IMR-90 (cell line): ENCODE measurements around the gene MRPS24. TPM values are rescaled to one million over a fixed set of nuclear protein-coding genes. Genes with fewer than 3 reads are reported as not detected.
A peak's percentile ranks its signal among the peaks of the same experiment; 100 is the strongest.

Source experiments
- ATAC-seq: fragments of 200-7000 bp; cut with Tn5 transposase; 2 replicates; pipeline ENCODE4 v1.9.1; 2020; ENCODE audit warnings: low read depth, mild to moderate bottlenecking, moderate library complexity
- BruUV-seq: library from RNA; stranded (reverse); fragments of 400-500 nt; replicated peaks from 2 replicates; lab custom pipeline; 2021; lab: Mats Ljungman, UMichigan
- CTCF ChIA-PET: fragments of 300-600 bp; formaldehyde crosslinking; extraction: SDS; loops from one replicate; lab custom pipeline; 2021; ENCODE audit warnings: antibody characterized with exemption; lab: Yijun Ruan, JAX
- POLR2A ChIA-PET: fragments of 300-600 bp; sonication (Branson Sonifier 250); formaldehyde crosslinking; loops from one replicate; lab custom pipeline; 2022; ENCODE audit warnings: antibody characterized with exemption; ENCODE audit not compliant: unreplicated experiment; lab: Charles Lee
- DNase-seq: peaks from one replicate; pipeline ENCODE4 v3.0.0; 2013
- H2AFZ ChIP-seq: replicated peaks from 2 replicates; pipeline ENCODE3; 2013; ENCODE audit warnings: low read length, mild to moderate bottlenecking; ENCODE audit not compliant: poor library complexity
- H2AK5ac ChIP-seq: 2 replicates; pipeline ENCODE4 v1.6.1; 2013; ENCODE audit warnings: low read depth, low read length, inconsistent platforms
- H2AK9ac ChIP-seq: replicated peaks from 2 replicates; pipeline ENCODE3; 2013; ENCODE audit warnings: mild to moderate bottlenecking, low read depth, low read length, moderate library complexity; ENCODE audit not compliant: poor library complexity
- H2BK120ac ChIP-seq: 2 replicates; pipeline ENCODE4 v1.6.1; 2013; ENCODE audit warnings: low read depth, low read length, inconsistent platforms
- H2BK15ac ChIP-seq: 3 replicates; pipeline ENCODE4 v1.6.1; 2013; ENCODE audit warnings: low read depth, low read length, inconsistent platforms
- H2BK20ac ChIP-seq: 2 replicates; pipeline ENCODE4 v1.6.1; 2013; ENCODE audit warnings: low read depth, mild to moderate bottlenecking, inconsistent platforms, low read length, moderate library complexity
- H2BK5ac ChIP-seq: 2 replicates; pipeline ENCODE4 v1.6.1; 2013; ENCODE audit warnings: mild to moderate bottlenecking, low read depth, low read length, inconsistent platforms; ENCODE audit not compliant: poor library complexity, severe bottlenecking
- H3K14ac ChIP-seq: replicated peaks from 2 replicates; pipeline ENCODE4 v1.6.1; 2013; ENCODE audit warnings: low read depth, low read length, inconsistent platforms
- H3K18ac ChIP-seq: 2 replicates; pipeline ENCODE4 v1.6.1; 2013; ENCODE audit warnings: low read depth, low read length, control low read depth
- H3K23ac ChIP-seq: 2 replicates; pipeline ENCODE4 v1.6.1; 2013; ENCODE audit warnings: low read depth, low read length, inconsistent platforms
- H3K27ac ChIP-seq: 2 replicates; pipeline ENCODE4 v1.5.1; 2013; ENCODE audit warnings: mild to moderate bottlenecking, control low read depth, low read length; ENCODE audit not compliant: insufficient read depth
- H3K27me3 ChIP-seq: 2 replicates; pipeline ENCODE4 v1.6.1; 2013; ENCODE audit warnings: low read length; ENCODE audit not compliant: control insufficient read depth, insufficient read depth
- H3K36me3 ChIP-seq: 2 replicates; pipeline ENCODE4 v1.6.1; 2013; ENCODE audit warnings: low read length, mixed read lengths; ENCODE audit not compliant: control insufficient read depth, insufficient read depth
- H3K4ac ChIP-seq: 2 replicates; pipeline ENCODE4 v1.6.1; 2013; ENCODE audit warnings: low read depth, low read length, inconsistent platforms
- H3K4me1 ChIP-seq: 2 replicates; pipeline ENCODE4 v1.6.1; 2013; ENCODE audit warnings: low read length, mixed read lengths; ENCODE audit not compliant: control insufficient read depth, insufficient read depth
- H3K4me2 ChIP-seq: 2 replicates; pipeline ENCODE4 v1.6.1; 2013; ENCODE audit warnings: low read depth, mild to moderate bottlenecking, control low read depth, low read length, moderate library complexity
- H3K4me3 ChIP-seq: 2 replicates; pipeline ENCODE4 v1.5.1; 2013; ENCODE audit warnings: low read depth, mild to moderate bottlenecking, control low read depth, low read length, moderate library complexity; ENCODE audit not compliant: insufficient read depth
- H3K56ac ChIP-seq: 2 replicates; pipeline ENCODE4 v1.6.1; 2013; ENCODE audit warnings: low read length, inconsistent platforms; ENCODE audit not compliant: insufficient read depth; ENCODE audit errors: extremely low read depth
- H3K79me1 ChIP-seq, 2 experiments: 2 replicates each; pipeline ENCODE4 v1.6.1; 2013; ENCODE audit warnings: low read length in 2 of 2, inconsistent platforms in 1 of 2, low read depth in 1 of 2
- H3K9ac ChIP-seq: 2 replicates; pipeline ENCODE4 v1.6.1; 2013; ENCODE audit warnings: low read depth, low read length, control low read depth
- H3K9me1 ChIP-seq: 2 replicates; pipeline ENCODE4 v1.6.1; 2013; ENCODE audit warnings: low read length, inconsistent platforms; ENCODE audit not compliant: insufficient read depth
- H3K9me3 ChIP-seq: 2 replicates; pipeline ENCODE4 v1.6.1; 2013; ENCODE audit warnings: low read length; ENCODE audit not compliant: control insufficient read depth, insufficient read depth
- H4K20me1 ChIP-seq: 2 replicates; pipeline ENCODE4 v1.6.1; 2013; ENCODE audit warnings: low read length, inconsistent platforms; ENCODE audit not compliant: insufficient read depth
- H4K5ac ChIP-seq: 2 replicates; pipeline ENCODE4 v1.6.1; 2013; ENCODE audit warnings: mild to moderate bottlenecking, low read depth, low read length, control low read depth
- H4K8ac ChIP-seq, 2 experiments: 2 replicates each; pipeline ENCODE4 v1.6.1; 2013; ENCODE audit warnings: low read depth in 2 of 2, low read length in 2 of 2, control low read depth in 1 of 2, inconsistent platforms in 1 of 2
- H4K91ac ChIP-seq: 2 replicates; pipeline ENCODE4 v1.6.1; 2013; ENCODE audit warnings: low read depth, low read length, inconsistent platforms; ENCODE audit not compliant: insufficient read depth
- BHLHE40 ChIP-seq: fragments of 150-350 bp; IDR thresholded peaks from 2 replicates; pipeline ENCODE4 v1.6.1; 2016; ENCODE audit warnings: mild to moderate bottlenecking, low read depth, low read length
- CEBPB ChIP-seq: IDR thresholded peaks from 2 replicates; pipeline ENCODE4 v1.6.1; 2012; ENCODE audit warnings: low read depth, low read length, improper control_type of control experiment
- CHD1 ChIP-seq: IDR thresholded peaks from 2 replicates; pipeline ENCODE4 v1.6.1; 2012; ENCODE audit warnings: low read depth, low read length, improper control_type of control experiment
- CTCF ChIP-seq: conservative IDR thresholded peaks from 2 replicates; pipeline ENCODE4 v1.5.1; 2012; ENCODE audit warnings: mild to moderate bottlenecking, low read depth, low read length, improper control_type of control experiment
- ELK1 ChIP-seq: fragments of 150-350 bp; IDR thresholded peaks from 2 replicates; pipeline ENCODE4 v1.6.1; 2016; ENCODE audit warnings: low read depth, mild to moderate bottlenecking, low read length, moderate library complexity, borderline replicate concordance
- FOS ChIP-seq: fragments of 150-350 bp; IDR thresholded peaks from 2 replicates; pipeline ENCODE4 v1.6.1; 2016; ENCODE audit warnings: low read depth, low read length
- MAFK ChIP-seq: IDR thresholded peaks from 2 replicates; pipeline ENCODE4 v1.6.1; 2012; ENCODE audit warnings: low read depth, low read length, improper control_type of control experiment
- MAZ ChIP-seq: IDR thresholded peaks from 2 replicates; pipeline ENCODE4 v1.6.1; 2012; ENCODE audit warnings: low read depth, mild to moderate bottlenecking, low read length, improper control_type of control experiment, moderate library complexity, borderline replicate concordance
- MXI1 ChIP-seq: IDR thresholded peaks from 2 replicates; pipeline ENCODE4 v1.6.1; 2012; ENCODE audit warnings: low read depth, mild to moderate bottlenecking, low read length, moderate library complexity, borderline replicate concordance
- NFE2L2 ChIP-seq: fragments of 150-350 bp; IDR thresholded peaks from 2 replicates; pipeline ENCODE4 v1.6.1; 2016; ENCODE audit warnings: low read depth, mild to moderate bottlenecking, low read length
- POLR2A ChIP-seq: IDR thresholded peaks from 2 replicates; pipeline ENCODE4 v1.6.1; 2012; ENCODE audit warnings: mild to moderate bottlenecking, low read depth, low read length
- RAD21 ChIP-seq: IDR thresholded peaks from 2 replicates; pipeline ENCODE4 v1.6.1; 2012; ENCODE audit warnings: low read length, improper control_type of control experiment
- RCOR1 ChIP-seq: IDR thresholded peaks from 2 replicates; pipeline ENCODE4 v1.6.1; 2012; ENCODE audit warnings: mild to moderate bottlenecking, low read length, improper control_type of control experiment; ENCODE audit not compliant: insufficient replicate concordance
- RFX5 ChIP-seq: IDR thresholded peaks from 2 replicates; pipeline ENCODE4 v1.8.0; 2012; ENCODE audit warnings: low read depth, mild to moderate bottlenecking, low read length, moderate library complexity
- SMC3 ChIP-seq: fragments of 150-350 bp; IDR thresholded peaks from 2 replicates; pipeline ENCODE4 v1.6.1; 2016; ENCODE audit warnings: low read depth, mild to moderate bottlenecking, antibody characterized with exemption, low read length, moderate library complexity
- USF2 ChIP-seq: fragments of 150-350 bp; IDR thresholded peaks from 2 replicates; pipeline ENCODE4 v1.6.1; 2017; ENCODE audit warnings: mild to moderate bottlenecking, antibody characterized with exemption, low read length, low read depth
- dilution Hi-C: fragments of 300-500 bp; cut with HindIII; formaldehyde crosslinking; loops from one replicate; pipeline ENCODE4 v1.14.3; 2018; ENCODE audit warnings: low sequenced_read_pairs; ENCODE audit not compliant: unreplicated experiment
- in situ Hi-C: fragments of 300-500 bp; cut with MboI; formaldehyde crosslinking; loops from 3 replicates; pipeline ENCODE4 v1.14.3; 2019; ENCODE audit warnings: low sequenced_read_pairs, inconsistent platforms, mixed read lengths
- intact Hi-C: fragments of 100-400 bp; cut with micrococcal nuclease; formaldehyde crosslinking; loops from 2 replicates; pipeline ENCODE4 v1.10.0; 2022
- polyA plus RNA-seq, 3 experiments: library from polyadenylated mRNA; depleted of rRNA; stranded (reverse); fragments of >200 nt; gene quantifications; 2 replicates each; pipeline ENCODE4 v1.2.3, GENCODE V29; 2012; ENCODE audit warnings: low replicate concordance in 1 of 3
- total RNA-seq: library from RNA; depleted of rRNA; stranded (reverse); fragments of >200 nt; gene quantifications from 2 replicates; pipeline ENCODE4 v1.2.3, GENCODE V29; 2012

Gene MRPS24
- total and polyA plus RNA-seq, 2 of the 4 experiments (the other 2 are of a cell fraction), result 151 to 266 TPM

GRCh38 chr7:43855176-43855575 is 14.1 kb downstream of the MRPS24 start:
- in situ Hi-C loops (no loop called here), intact Hi-C loops (no loop called here), dilution Hi-C loops (no loop called here)
- H4K8ac ChIP-seq, result no peak overlapping the region
- H3K14ac ChIP-seq, result no peak overlapping the region
- H3K18ac ChIP-seq, result no peak overlapping the region
- no peaks in the 10 kb centered on the region; the same call in 1 of the 2 replicates for H3K9me1 ChIP-seq
- H2AFZ ChIP-seq, result no peak overlapping the region
- no peak overlapping the region for H2BK15ac ChIP-seq
- DNase-seq, result no peak
- no peaks in the 10 kb centered on the region for H4K20me1 ChIP-seq
- H3K4me1 ChIP-seq, result no peaks in the 10 kb centered on the region
- no peak overlapping the region for H3K23ac ChIP-seq
- no peak overlapping the region for H2BK120ac ChIP-seq
- H3K27ac ChIP-seq, result no peak overlapping the region
- TF ChIP-seq MXI1 (no peak), RFX5 (no peak), CTCF (no peak), MAFK (no peak), FOS (no peak), MAZ (no peak), RCOR1 (no peak), BHLHE40 (no peak), POLR2A (no peak), CHD1 (no peak), CEBPB (no peak), ELK1 (no peak), RAD21 (no peak), SMC3 (no peak), USF2 (no peak), NFE2L2 (no peak)
- no peak overlapping the region for H4K5ac ChIP-seq
- no peak overlapping the region for H2BK20ac ChIP-seq
- CTCF ChIA-PET, result interaction anchor here (0.6 kb wide), 1 partner anchor 102 kb away, joined by 3 read pairs; no protein-coding TSS in a partner anchor
- H3K4me2 ChIP-seq, result no peak overlapping the region
- H3K4ac ChIP-seq, result no peak overlapping the region
- no TSS peak for BruUV-seq
- H3K79me1 ChIP-seq, result no peaks in the 10 kb centered on the region
- no peaks in the 10 kb centered on the region for H3K36me3 ChIP-seq
- no peak overlapping the region for H3K56ac ChIP-seq
- ATAC-seq, result no peak
- no peak overlapping the region for H3K9ac ChIP-seq
- H3K9me3 ChIP-seq, result no peaks in the 10 kb centered on the region; the same call in 1 of the 2 replicates
- H2BK5ac ChIP-seq, result no peak overlapping the region
- H3K27me3 ChIP-seq, result peaks cover 4% of the 10 kb centered on the region; the same call in 1 of the 2 replicates
- no peak overlapping the region for H4K91ac ChIP-seq
- H2AK9ac ChIP-seq, result no peak overlapping the region
- peak overlapping the region; percentile 51; the same call in 1 of the 2 replicates for H2AK5ac ChIP-seq
- POLR2A ChIA-PET, result no interaction called here
- H3K4me3 ChIP-seq, result no peak overlapping the region
